Measurements from ENCODE around the gene HEPHL1. TPM values are rescaled to one million over a fixed set of nuclear protein-coding genes. Genes with fewer than 3 reads are reported as not detected.

HEPHL1 gene
- total RNA-seq, 4 donors from 2014 or later: under 0.01 to 103 (median 6.6) TPM

GRCh38 chr11:94091091-94091490 lies 69.9 kb downstream of the HEPHL1 start:
- no peaks in the 10 kb centered on the region for H3K36me3 ChIP-seq
- peaks cover 0 to 7% (median 0%) of the 10 kb centered on the region in 4 donors for H3K27me3 ChIP-seq
- H3K4me3 ChIP-seq: no peak overlapping the region
- intact Hi-C loops (cut with DNase I): no loop called here
- TF ChIP-seq CTCF (IDR thresholded peaks at IDR 0.05) (no peak), POLR2A (IDR thresholded peaks at IDR 0.05) (no peak)
- DNase-seq: no peak
- 77 to 81% methylated on average over 1 of the region's 1 CpG for WGBS, 2 donors
- no peak overlapping the region for H3K27ac ChIP-seq
- no peaks in the 10 kb centered on the region for H3K9me3 ChIP-seq
- no peaks in the 10 kb centered on the region for H3K4me1 ChIP-seq

DNA sequence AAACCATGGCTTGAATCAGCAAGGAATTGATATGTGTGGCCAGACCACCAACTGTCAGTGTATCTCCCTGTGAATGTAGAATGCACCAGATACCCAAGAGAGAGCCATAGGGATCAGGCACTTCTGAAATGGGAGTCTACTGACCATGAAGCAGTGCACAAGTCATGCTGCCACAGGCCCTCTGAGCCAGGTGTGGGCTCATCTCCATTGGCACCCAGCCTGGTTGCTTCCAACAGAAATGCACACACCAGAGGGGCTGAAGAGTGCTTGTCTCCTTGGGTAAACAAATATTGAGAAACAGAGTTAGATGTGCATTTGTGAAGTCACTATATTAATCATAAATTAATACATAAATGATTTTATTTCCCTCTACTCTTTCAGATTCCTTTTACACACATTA lies 79.1 kb downstream of the HEPHL1 start:
- intact Hi-C loops (cut with DNase I): no loop called here
- H3K4me1 ChIP-seq: peaks cover 0 to 3% (median 0%) of the 10 kb centered on the region in 3 donors
- DNase-seq: no peak
- TF ChIP-seq CTCF (IDR thresholded peaks at IDR 0.05) (no peak), POLR2A (IDR thresholded peaks at IDR 0.05) (no peak)
- no peaks in the 10 kb centered on the region for H3K36me3 ChIP-seq
- no peak overlapping the region for H3K27ac ChIP-seq
- H3K9me3 ChIP-seq: no peaks in the 10 kb centered on the region
- H3K27me3 ChIP-seq: peaks cover 0 to 3% (median 0%) of the 10 kb centered on the region in 4 donors
- H3K4me3 ChIP-seq: no peak overlapping the region

- H3K4me1 ChIP-seq: peaks cover 0 to 4% (median 0%) of the 10 kb centered on the region in 3 donors
- no peak overlapping the region for H3K27ac ChIP-seq
- no peaks in the 10 kb centered on the region for H3K9me3 ChIP-seq
- no peaks in the 10 kb centered on the region for H3K36me3 ChIP-seq
- peaks cover 0 to 3% (median 0%) of the 10 kb centered on the region in 4 donors for H3K27me3 ChIP-seq
- intact Hi-C loops (cut with DNase I): no loop called here
- no peak overlapping the region for H3K4me3 ChIP-seq
- no peak for TF ChIP-seq CTCF (IDR thresholded peaks at IDR 0.05)
- TF ChIP-seq POLR2A (IDR thresholded peaks at IDR 0.05): no peak
- 25 to 31% methylated on average over 1 of the region's 1 CpG for WGBS, 2 donors
- DNase-seq: no peak
These were observed 82.3 kb downstream of the HEPHL1 start for GRCh38 chr11:94103471-94103870.

DNA sequence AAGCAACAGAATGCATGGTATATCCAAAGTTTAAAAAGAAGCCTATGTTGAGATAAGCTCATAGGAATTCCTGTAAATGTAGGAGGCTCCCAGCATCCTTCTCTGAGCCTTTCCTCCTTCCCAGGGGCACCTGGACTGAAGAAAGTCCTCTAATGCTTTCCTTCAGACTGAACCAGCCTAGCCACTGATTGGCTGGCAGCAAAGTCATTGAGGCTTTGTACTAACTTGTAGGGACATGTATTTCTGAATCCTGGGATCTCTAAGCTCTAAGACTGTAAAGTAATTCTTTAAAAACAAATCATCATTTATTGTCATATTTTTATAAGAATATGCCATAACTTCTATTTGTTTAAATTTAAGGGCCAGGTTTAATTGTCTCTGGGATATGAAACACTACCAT lies 83.6 kb downstream of the HEPHL1 start:
- Histone ChIP-seq H3K4me3 (no peak overlapping the region), H3K27me3 (no peaks in the 10 kb centered on the region), H3K27ac (no peak overlapping the region), H3K9me3 (peaks cover 0 to 3% (median 0%) of the 10 kb centered on the region in 3 donors), H3K36me3 (no peaks in the 10 kb centered on the region), H3K4me1 (peaks cover 0 to 4% (median 0%) of the 10 kb centered on the region in 3 donors)
- DNase-seq: no peak
- intact Hi-C loops (cut with DNase I): no loop called here
- TF ChIP-seq CTCF (IDR thresholded peaks at IDR 0.05): no peak
- TF ChIP-seq POLR2A (IDR thresholded peaks at IDR 0.05): no peak

DNA sequence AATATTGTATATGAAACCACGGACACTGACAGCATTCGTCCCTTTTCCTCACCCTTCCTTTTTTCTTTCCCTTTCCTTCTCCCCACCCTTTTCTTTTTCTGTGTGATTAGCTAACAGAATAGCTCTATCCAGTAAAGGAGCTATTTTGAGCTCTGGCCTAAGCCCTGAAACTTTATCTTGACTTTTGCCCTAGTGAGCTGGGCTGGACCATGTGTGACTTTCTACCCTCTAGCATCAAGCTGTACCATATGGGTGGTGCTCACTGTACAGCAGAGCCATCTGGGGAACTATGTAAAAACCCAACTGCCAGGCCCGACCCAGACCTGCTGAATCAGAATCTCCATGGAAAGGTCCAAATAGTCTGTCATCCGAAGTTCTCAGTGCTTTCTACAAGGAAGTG lies 85.6 kb downstream of the HEPHL1 start:
- TF ChIP-seq CTCF (IDR thresholded peaks at IDR 0.05) (no peak), POLR2A (IDR thresholded peaks at IDR 0.05) (no peak)
- 81 to 84% methylated on average over 4 of the region's 4 CpGs for WGBS, 2 donors
- peaks cover 0 to 9% (median 0%) of the 10 kb centered on the region in 4 donors for H3K27me3 ChIP-seq
- intact Hi-C loops (cut with DNase I): no loop called here
- H3K9me3 ChIP-seq: peaks cover 0 to 3% (median 0%) of the 10 kb centered on the region in 3 donors
- peaks cover 0 to 4% (median 2%) of the 10 kb centered on the region in 3 donors for H3K4me1 ChIP-seq
- H3K4me3 ChIP-seq: no peak overlapping the region
- no peak for DNase-seq
- H3K36me3 ChIP-seq: no peaks in the 10 kb centered on the region
- no peak overlapping the region for H3K27ac ChIP-seq
